WI38 (cell line): ENCODE measurements around the gene OR2W3.

ENCODE experiments used
- H3K4me3 ChIP-seq: 2 replicates; pipeline ENCODE4 v1.5.1; 2011; ENCODE audit warnings: low read depth, mild to moderate bottlenecking, control low read depth, low read length
- CTCF ChIP-seq: IDR thresholded peaks from 2 replicates; pipeline ENCODE4 v1.5.1; 2012; ENCODE audit warnings: low read depth, mild to moderate bottlenecking, control low read depth, low read length

The OR2W3 gene

GRCh38 chr1:247857985-247858619, 37.3 kb upstream of the OR2W3 start:
- peak overlapping the region; percentile 51 for H3K4me3 ChIP-seq

GRCh38 chr1:247862756-247863155, 32.6 kb upstream of the OR2W3 start:
- no peak for TF ChIP-seq CTCF
- H3K4me3 ChIP-seq: no peak overlapping the region

More at GRCh38 chr1:247857985-247858619, 37.3 kb upstream of the OR2W3 start:
- no peak for TF ChIP-seq CTCF

GRCh38 chr1:247864644-247865043, 30.7 kb upstream of the OR2W3 start:
- TF ChIP-seq CTCF: no peak
- H3K4me3 ChIP-seq: no peak overlapping the region

- no peak for TF ChIP-seq CTCF
Observed at GRCh38 chr1:247865416-247865815, 30.0 kb upstream of the OR2W3 start.

GRCh38 chr1:247883346-247883745, 12.0 kb upstream of the OR2W3 start:
- no peak for TF ChIP-seq CTCF
- no peak overlapping the region for H3K4me3 ChIP-seq

More at GRCh38 chr1:247865416-247865815, 30.0 kb upstream of the OR2W3 start:
- no peak overlapping the region for H3K4me3 ChIP-seq

GRCh38 chr1:247884797-247885413, 10.5 kb upstream of the OR2W3 start:
- no peak overlapping the region for H3K4me3 ChIP-seq
- no peak for TF ChIP-seq CTCF

GRCh38 chr1:247895976-247896375, 589 bp downstream of the OR2W3 start:
- no peak overlapping the region for H3K4me3 ChIP-seq
- TF ChIP-seq CTCF: no peak
